HG03378 (cell line): ENCODE results near the gene LSG1.
A peak's percentile ranks its signal among the peaks of the same experiment; 100 is the strongest.
"Not testable (repeated sequence)": the region's sequence is repeated elsewhere in the genome, so short reads cannot be mapped to it uniquely, and the experiment has no call there.

ENCODE experiments used
- ATAC-seq: cut with Tn5 transposase; IDR thresholded peaks from one replicate; pipeline ENCODE4 v1.9.1; 2021; ENCODE audit warnings: mild to moderate bottlenecking, moderate library complexity; ENCODE audit not compliant: unreplicated experiment

Gene LSG1

GRCh38 chr3:194658477-194659242 lies 13.3 kb downstream of the LSG1 start:
- no peak for ATAC-seq

- no peak for ATAC-seq
Measured at GRCh38 chr3:194657439-194657838, 14.6 kb downstream of the LSG1 start.

DNA sequence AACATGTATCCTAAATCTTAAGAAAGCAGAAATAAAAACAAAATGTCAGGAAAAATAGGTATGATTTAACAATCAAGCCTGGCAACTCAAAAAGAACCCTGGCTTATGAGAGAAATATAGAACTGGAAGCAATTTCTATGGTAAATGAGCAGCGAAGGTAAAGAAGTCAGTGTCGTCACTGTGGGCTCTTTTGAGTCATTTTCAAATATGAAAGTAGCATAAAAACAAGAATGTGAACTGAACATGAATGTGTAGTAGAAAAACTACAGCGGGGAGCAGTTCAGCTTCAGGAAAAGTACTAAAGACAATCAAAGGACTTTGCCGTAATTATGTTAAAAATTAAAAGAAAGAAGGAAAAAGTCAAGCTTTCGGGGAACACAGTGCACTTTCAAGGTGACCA lies 17.5 kb downstream of the LSG1 start:
- ATAC-seq, result peak; percentile 80

DNA sequence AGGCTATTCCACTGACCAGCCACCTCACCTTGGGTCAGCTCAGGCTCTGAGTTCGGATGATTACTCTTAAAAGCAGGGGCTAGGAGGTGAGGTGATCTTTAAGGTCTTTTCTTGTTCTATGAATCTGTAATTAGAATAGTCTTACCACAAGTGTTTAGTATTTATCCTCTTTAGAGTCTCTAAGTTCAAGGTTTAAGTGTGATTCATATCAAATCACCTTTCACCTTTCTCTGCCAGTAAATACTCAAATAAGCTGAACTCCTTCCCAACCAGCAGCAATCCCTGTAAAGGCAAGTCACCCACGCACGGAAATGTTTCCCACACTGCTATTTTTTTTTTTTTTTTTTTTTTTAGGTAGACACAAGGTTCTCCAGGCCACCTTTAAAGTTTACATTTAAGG lies 24.2 kb downstream of the LSG1 start:
- no peak for ATAC-seq

DNA sequence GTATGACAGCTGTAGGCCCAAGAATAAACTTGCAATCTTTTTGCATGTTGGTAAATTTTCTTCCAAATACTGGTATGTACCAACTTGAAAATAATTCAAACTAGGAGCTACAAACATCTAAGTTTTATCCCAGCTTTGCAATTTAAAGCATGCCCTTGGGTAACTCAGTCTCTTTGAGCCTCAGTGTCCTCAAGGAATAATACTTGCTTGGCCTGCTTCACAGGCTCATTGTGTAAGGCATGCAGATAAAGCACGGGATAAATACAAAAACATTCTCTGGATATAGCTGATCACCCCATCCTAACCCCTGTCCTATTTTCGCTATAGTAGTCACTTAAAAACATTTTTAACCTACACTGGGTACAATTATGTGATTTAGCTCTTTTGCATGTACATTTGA lies 29.2 kb downstream of the LSG1 start:
- ATAC-seq, result no peak

GRCh38 chr3:194640829-194641228 lies 31.2 kb downstream of the LSG1 start:
- no peak for ATAC-seq

DNA sequence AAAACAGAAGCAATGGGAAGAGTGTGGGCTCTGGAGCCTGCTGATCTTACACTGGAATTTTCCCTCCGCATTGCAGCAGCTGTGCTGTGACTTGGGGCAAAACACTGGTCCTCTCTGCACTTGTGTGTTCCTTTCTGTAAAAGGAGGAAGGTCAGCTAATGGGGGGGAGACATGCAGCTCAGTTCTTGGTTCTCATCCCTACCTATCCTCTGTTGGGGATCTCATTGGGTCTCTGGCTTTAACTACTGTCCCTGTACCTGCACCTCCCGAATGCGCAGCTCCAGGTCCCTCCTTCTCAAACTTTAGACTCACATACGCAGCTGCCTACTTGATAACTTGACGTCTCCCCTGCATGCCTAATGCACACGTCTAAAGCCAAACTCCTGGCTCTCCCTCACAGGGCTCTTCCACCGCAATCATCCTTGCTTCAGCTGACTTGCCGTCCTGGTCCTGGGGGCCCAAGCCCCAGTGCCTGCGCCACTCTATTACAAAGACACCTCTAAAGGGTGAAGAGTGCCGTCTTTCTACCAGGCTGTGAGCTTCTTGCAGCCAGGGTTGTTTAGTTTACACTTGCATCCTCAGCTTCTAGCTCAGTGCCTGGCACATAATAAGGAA lies 32.9 kb downstream of the LSG1 start:
- ATAC-seq, result no peak

GRCh38 chr3:194637541-194638400 lies 34.2 kb downstream of the LSG1 start:
- no peak for ATAC-seq

DNA sequence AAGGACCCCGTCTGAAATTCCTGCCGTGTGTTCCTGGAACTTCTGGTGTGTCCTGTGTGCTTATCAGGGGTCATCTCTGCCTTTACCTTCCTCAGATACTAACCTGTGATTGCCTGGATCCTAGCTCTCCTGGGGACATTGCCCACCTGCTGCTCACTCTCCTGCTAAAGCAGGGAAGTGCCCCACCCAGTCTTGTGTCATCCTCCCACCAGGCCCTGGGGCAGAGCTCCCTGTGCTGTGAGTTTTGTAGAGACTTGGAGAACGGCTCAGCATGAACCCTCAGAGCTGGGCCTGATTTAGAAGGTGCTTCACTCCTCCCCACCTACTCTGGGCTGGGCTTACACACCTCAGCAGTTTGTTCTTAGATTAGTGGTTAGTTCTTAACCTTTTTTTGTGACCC lies 34.9 kb downstream of the LSG1 start:
- no peak for ATAC-seq

GRCh38 chr3:194633349-194634004 lies 38.5 kb downstream of the LSG1 start, which contains the start of gene TMEM44:
TMEM44 (minus strand) TSS chr3:194633419; CDS start chr3:194633215, 204 bp downstream.
- ATAC-seq, result peak; percentile 72

DNA sequence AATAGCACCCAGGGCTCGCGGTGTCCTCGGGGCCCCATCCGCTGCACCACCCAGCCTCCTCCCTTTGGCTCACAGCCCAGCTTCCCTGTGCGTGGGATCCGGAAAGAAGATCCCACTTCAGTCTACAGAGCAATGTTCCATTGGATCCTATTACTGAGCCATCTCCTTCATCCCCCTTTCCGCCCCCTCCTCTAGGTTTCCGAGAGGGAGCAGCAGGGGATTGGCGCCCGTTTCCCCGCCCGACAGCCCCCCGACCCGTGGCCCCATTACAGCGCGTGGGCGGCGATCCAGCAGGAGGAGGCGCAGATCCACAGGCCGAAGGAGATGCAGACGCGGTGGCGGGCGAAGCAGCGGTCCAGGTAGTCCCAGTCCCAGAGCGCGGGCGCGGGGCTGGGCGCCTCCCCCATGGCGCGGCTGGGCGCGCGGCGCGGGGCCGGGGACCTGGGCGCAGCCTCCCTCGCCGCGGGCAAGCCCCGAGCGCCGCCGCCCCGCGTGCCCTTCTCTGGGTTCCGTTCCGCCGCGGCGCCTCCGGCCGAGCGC lies 39.1 kb downstream of the LSG1 start:
- peak; percentile 35 for ATAC-seq

DNA sequence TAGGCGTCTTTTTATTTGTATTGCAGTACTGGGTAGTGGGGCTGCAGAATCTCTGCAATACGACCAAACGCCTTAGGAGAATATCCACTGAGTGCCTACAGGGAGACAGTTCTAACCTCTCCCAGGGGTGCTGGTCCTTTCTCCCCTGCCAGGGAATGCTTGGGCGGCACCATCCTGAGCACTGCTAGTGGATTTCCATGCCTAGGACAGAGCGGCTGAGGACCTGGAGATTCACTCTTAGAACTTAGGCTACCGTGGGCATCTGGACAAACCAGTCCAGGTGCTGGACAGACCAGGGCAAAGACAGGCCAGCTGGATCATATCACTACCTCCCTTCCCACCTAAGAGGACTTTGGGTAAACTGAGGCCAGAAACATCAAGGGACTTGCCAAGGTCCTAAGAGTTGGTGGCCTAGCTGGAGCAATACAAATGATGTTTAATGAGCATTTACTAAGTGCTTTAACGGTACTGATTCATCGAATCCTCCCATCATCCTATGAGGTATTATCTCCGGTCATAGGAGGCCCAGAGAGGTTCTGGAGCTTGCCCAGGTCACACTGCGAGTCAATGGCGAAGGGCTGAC lies 39.7 kb downstream of the LSG1 start:
- ATAC-seq, result no peak

- ATAC-seq, result no peak
Measured at GRCh38 chr3:194631696-194632095, 40.3 kb downstream of the LSG1 start.

- ATAC-seq, result not testable (repeated sequence)
Measured at GRCh38 chr3:194630681-194631080, 41.3 kb downstream of the LSG1 start.

DNA sequence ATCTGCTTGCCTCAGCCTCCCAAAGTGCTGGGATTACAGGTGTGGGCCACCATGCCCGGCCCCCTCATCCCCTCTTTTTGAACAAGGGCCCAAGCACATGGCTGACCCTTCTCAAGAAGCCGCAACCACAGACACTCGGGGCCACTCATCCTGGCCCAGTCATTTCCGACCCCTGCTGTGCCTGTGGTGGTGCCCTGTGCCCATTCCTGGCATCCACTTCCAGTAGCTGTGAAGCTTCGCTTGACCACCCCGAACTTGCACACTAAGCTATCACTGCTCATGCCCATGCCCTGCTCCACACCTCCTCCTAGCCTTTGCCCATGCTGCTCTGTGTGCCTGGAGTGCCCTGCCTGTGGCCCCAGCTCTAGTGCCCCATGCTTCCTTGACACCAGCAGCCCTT lies 47.0 kb downstream of the LSG1 start:
- no peak for ATAC-seq

DNA sequence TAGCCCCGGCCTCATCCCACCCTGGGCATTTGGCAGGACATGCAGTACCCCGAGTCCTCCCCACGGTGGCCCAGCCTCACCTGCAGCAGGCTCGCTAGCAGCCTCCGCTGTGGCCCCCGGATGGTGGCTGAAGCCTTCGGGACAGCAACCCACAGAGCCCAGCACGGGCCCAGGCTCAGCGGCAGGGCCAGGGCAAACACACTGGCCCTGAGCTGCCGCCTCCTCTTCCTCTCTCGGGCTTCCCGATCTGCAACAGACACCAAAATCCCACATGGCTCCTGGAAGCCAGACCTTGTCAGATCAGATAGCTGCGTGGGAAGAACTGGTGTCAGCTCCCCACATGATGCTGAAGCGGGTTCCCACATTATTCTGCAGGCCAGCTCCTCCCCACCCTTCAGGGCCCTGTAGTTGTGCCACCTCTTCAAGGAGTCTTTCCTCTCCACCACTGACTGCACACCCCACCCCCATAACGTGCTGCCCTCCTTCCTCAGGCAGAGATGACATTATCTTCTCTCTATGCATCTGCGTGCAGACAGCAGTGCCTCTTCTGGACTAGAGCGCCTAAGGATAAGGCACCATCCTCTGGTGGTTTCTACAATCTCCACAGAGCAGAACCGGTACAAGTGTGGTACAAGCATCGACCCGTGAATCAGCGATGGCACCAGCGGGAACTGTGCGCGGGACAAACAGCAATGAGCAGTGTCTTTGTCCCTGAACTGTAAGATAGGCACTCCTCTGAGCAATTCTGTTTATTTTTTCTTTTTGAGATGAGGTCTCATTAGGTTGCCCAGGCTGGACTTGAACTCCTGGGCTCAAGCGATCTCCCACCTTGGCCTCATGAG lies 48.3 kb downstream of the LSG1 start:
- no peak for ATAC-seq

DNA sequence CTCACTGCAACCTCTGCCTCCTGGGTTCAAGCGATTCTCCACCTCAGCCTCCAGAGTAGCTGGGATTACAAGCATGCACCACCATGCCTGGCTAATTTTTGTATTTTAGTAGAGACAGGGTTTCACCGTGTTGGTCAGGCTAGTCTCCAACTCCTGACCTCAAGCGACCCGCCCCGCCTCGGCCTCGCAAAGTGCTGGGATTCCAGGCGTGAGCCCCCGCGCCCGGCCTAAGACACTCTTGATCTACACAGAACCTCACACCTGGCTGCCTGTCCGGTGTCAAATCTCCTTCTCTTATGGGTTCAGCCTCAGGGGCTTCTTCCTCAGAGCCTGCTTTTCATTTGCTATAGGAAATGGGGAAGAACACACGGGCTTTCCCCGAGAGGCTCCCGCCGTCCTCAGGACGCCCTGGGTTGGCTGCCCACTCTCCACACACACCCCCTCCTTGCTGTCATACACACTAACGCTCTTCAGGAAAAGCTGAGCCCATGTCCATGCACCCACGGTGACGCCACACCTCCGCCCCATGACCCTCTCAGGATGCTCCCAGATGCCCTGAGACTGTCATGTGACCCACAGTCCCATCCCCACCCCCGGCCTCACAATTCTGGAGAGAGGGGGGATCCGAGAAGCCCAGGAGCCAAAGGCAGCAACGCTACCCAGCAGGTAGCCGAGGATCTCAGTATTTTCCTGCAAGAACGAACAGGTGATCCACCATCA lies 49.2 kb downstream of the LSG1 start:
- ATAC-seq, result no peak

DNA sequence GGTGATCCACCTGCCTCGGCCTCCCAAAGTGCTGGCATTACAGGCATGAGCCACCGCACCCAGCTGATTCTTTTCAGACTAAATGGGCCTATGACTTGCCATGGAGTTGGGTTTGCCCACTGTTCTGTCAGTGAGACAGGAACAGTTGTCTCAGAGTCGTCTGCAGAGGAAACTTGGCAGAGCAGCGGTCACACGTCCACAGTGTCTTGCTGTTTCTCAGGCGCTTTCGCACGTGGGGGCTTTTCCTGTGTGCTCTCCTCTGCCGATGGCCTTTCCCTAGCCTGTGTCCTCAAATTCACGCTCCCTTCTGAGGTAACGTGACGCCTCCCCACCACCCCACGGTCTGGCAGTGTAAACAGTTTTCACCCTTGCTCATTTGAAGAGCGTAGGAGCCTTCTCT lies 50.0 kb downstream of the LSG1 start:
- ATAC-seq, result no peak

- ATAC-seq, result no peak
Measured at GRCh38 chr3:194620196-194620595, 51.8 kb downstream of the LSG1 start.
